NCI-H2107 (cell line): ENCODE results near the gene HSPA9.

Experiments
- DNase-seq: peaks from one replicate; lab custom pipeline; 2025; lab: John Stamatoyannopoulos, UW

Gene HSPA9

DNA sequence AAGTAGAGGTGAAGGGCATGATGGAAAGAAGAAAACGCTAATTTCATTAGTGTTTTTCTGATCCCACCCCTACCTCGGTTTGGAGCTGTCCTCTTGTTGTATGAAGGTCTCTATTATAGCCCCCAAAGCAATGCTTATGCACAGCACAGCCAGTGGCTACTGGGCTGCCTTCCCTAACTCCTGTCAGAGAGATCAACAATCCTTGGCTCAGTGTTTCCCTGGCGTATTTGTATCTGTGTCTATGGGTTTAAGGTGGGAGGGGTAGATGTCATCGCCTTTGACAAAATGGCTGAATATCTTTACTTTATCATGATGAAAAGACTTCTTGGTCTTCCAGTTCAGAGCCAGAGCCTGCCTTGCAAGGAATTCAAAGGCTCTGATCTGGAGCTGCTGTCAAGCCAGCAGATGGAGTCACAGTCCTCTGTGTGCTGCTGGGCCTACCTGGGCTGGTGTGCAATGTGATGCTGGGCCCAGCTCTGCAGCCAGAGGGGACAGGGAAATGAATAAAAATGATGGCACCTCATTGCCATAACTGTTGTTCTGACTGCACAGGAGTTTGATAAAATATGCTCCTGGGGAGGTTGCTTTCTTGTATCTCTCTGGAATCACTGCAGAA, 20.1 kb upstream of the HSPA9 start:
- DNase-seq, result no peak

DNA sequence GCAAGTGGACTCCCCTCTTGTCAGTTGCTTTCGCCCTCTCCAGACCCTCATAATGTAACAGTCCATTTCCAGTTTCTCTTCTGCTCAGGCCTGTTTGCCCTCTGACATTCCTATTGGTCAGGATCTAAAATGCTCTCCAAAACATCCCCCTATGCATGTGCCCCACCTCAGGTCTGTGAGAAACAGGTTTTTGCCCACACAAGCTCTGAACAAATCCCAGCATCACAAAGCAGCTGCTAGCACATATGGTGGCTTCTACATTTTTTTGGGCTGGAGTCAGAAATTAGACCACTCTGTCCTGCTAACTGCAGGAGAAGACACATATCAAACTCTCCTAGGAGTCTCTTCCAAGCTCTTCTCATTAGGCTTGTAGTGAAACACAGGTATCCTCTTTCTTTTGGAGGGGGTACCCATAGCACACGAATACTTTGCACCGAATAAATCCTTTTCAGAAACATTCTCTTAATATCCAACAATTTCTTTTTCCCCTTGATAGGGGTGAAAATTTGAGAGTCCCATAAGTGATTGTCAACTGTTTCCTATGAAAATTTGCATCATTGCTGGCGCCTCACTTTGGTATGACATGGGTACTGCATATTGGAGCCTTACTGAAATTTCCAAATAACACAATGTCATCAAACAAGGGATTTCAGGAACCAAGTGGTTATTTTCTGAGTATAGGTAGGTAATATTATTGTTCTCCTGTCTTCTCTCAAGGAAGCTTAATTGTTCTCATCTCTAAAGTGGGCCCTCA, 19.3 kb upstream of the HSPA9 start:
- DNase-seq, result no peak

DNA sequence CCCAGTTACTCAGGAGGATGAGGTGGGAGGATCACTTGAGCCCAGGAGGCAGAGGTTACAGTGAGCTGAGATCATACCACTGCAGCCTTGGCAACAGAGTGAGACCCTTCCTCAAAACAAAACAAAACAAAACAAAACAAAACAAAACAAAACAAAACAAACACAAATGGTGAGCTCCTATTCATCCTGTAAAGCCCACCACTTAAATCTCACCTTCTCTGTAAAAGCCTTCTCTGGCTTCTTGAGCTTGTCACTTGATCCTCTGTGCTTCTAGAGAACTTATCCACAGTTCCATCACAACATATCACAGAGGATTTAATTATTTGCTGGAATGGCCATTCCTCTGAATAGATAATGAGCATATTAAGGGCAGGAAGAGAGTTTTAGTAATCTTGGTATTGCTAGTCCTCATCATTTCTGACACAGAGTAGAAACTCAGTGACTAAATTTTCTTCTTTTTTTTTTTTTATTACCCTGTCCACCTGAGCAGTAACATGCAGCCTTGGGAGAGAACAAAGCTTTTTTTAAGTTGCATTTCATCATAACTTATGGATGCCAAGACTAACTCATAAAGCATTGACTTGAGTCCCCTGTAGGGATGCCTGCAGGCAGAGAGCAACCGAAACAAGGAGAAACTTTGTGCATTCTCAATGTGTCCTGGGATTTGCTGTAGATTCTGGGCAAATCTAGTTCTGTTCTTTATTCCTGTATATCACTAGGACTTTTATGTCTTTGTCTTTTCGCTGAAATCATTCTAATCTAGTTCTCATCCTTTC, 13.0 kb upstream of the HSPA9 start:
- no peak for DNase-seq

DNA sequence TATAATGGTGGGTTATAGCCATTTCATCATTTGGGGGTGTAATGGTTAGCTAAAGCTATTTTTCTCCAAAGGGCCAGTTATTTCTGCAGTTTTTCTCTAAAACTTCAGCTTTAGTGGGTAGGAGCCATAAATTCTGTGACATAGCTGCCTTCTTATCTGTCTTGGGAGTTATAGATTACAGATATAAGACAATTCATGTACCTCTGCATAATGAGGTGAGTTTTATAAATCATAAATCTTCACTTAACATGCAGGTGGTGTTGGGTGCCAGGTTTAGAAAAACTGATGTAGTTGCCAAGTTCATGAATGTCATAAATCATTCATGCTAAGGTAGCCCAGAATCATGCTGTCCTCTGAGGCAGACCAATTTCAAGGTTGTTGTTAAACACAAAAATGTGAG, 10.0 kb upstream of the HSPA9 start:
- DNase-seq, result no peak

DNA sequence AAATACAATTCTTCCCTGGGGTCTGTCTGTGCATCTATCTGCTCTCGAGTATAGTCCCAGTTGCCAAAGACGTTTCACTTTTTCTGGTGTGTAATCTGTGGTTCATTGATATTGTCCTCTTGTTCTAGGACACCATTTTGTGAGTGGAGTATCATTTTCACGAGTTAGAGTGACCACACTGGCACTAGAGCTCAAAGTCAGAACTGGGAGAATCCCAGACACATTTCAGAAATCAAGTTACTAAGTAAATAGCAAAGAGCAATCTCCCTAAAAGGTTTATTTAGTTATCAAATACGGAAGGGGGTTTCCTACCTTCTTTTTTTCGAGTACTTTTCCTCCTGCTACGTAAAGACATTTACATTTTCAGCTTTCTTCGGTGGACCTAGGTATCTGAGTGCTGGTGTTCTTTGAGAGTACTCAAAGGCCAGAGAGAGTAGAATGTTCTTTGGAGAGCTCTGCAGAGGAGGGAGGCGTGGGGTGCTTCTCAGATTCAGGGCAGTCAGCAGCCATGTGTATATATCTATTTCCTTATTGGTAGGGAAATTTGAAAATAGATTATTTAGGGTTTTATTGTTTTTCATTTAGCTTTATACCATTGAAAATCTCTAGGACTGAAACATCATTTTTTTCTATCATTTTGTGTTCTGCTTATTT, 8.9 kb upstream of the HSPA9 start:
- no peak for DNase-seq

DNA sequence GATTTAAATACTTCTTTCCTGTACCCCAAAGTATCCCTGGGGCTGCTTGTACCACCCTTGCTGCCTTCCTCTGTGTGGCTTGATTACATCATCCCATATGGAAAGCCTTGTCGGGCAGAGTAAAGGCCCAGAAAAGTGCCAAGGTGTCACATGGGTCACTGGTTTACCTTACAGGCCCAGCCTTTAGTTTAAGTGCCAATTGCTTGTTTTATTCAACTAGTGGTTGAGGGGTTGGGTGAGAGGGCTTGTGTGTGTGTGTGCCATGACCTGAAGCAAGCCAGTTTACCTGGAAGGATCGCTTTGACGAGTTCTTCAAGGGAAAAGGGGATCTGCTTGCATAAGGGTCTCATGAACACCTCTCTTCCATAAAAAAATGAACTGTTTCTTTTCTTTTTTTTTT, 7.8 kb upstream of the HSPA9 start:
- DNase-seq, result no peak

DNA sequence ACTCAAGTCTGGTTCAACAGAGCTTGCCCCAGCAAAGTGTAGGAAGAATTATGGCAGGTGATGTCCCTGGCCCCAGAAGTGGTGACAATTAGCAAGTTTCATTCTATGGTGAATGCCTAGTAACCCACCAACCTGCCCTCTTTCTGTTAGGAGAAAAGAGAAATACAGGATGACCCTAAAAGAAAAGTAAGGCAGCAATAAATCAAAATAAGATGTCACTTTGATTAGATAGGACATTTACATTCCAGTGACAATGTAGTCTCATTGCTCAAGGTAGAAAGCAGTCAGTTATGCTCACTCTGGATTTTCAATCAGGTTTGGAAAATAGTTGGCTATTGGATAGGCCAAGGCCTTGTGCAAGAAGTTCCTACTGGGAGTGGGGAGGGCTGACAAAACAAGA, 5.6 kb upstream of the HSPA9 start:
- DNase-seq, result no peak

DNA sequence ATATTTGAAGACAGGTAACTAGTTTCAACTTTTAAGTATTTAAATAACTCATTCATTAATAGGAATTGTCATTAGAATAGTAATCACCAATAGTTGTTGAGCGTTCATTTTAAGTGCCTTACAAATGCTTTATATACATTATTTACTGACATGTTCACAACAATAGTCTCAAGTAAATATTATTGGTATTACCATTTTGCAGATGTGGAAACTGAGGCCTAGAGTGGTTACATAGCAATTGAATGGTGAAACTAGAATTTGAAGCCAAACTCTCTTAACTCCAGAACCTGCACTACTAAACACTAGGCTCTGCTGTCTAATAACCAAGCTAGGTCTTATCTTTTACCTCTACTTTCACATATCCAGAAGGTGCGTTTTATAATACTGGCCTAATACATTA, 4.8 kb upstream of the HSPA9 start:
- no peak for DNase-seq

DNA sequence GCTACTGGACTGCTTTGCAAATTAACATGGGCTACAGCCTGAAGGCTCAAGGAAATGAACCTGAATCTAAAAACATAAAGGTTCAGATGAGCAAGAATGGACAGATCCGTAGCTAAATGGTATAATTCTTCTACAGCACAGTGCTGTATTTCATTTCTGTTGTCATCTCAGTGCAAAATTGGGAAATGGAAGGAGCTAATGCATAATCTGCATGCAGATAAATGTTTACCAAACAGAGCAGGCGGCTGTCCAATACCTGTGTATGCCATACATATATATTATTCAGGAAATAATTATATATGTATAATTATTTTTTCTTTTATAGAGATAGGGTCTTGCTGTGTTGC, 4.3 kb upstream of the HSPA9 start:
- DNase-seq, result no peak

DNA sequence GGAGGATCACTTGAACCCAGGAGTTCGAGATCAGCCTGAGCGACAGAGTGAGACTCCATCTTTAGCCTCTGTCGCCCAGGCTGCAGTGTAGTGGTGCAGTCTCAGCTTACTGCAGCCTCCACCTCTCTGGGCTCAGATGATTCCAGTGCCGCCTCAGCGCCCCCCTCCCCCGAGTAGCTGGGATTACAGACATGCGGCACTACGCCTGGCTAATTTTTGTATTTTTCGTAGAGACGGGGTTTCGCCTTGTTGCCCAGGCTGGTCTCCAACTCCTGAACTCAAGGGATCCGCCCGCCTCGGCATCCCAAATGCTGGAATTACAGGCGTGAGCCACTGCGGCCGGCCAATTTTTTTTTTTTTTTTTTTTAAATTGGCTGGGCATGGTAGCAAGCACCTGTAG, 2.3 kb upstream of the HSPA9 start:
- no peak for DNase-seq

DNA sequence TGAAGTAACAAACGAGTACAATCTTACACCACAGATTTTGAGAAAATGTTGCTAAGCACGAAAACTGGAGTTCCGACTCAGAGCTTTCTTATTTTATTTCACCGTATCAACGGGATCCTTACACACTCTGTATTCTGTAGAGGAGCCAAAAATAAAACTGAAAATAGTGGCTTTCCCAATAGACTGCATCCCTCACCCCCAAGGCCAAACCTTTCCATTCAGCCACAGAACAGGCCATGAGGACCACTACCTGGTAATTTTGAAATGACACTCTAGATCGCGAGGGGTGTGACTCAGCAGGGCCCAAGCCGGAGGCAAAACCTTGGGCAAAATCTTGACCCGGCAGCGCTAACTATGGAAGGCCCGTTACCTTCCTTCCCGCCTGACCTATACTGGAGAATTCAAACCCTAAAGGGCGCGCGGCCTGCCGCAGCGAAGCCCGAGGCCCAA, 432 bp downstream of the HSPA9 start:
- no peak for DNase-seq

DNA sequence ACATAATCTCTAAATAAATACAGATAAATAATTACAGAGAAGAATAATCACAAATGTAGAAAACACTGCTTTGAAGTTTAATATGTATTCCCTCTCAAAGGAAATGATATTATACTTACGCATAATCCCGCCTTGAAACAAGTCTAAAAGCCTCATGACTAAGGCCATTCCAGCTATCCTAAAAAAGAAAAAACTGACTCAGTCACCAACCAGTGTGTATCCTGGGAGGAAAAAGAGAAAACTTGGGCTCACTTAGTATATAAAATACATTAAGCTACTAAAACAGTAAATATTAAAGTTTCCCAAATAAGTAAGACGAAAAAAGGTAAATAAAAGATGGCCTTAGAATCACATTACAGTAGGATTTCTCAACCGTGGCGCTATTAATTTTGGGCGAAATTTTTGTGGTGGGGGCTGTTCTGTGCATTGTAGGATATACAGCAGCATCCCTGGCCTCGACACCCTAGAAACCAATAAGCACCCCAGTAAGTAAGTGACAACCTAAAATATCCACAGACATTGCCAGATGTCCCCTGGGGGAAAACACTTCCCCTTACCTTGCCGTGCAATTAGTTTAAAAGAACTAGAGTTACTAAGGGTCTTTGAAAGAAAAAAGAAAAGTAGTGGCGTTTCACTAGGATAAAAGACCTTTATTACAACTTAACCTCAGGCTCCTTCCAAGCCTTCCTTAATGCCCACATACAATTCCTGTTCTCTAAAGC, 1.1 kb downstream of the HSPA9 start:
- DNase-seq, result no peak

DNA sequence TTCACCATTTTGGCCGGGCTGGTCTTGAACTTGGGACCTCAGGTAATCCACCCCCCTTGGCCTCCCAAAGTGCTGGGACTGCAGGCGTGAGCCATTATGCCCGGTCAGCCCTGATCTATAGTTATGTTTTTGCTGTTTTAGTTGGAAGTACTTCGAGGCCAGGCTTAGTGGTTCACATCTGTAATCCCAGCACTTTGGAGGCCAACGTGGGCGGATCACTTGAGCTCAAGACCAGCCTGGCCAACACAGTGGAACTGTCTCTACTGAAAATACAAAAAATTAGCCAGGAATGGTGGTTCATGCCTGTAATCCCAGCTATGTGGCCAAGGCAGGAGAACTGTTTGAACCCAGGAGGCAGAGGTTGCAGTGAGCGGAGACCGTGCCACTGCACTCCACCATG, 2.0 kb downstream of the HSPA9 start:
- no peak for DNase-seq

DNA sequence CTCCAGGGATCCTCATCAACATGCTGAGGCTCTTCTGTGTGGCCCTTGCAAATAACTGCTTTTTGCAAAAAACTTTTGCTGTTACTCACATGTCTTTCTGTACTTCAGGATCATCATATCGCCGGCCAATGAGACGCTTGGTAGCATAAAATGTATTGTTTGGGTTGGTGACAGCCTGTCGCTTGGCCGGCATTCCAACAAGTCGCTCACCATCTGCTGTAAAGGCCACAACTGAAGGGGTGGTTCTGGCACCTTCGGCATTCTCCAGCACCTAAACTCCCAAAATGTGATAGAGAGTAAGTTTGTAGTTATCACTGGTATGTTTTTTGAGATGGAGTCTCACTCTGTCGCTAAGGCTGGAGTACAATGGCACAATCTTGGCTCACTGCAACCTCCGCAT, 4.3 kb downstream of the HSPA9 start:
- no peak for DNase-seq

DNA sequence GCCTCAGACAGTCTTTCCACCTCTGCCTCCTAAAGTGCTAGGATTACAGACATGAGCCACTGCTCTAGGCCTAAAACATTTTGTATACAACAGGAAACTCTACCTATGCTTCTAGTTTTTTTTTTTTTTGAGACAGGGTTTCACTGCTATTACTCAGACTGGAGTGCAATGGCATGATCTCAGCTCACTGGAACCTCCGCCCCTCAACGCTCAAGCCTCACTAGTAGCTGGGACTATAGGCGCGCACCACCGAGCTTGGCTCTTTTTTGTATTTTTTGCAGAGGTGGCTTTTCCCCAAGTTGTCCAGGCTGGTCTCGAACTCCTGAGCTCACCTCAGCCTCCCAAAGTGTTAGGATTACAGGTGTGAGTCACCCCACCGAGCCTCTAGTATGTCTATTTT, 5.4 kb downstream of the HSPA9 start:
- no peak for DNase-seq

DNA sequence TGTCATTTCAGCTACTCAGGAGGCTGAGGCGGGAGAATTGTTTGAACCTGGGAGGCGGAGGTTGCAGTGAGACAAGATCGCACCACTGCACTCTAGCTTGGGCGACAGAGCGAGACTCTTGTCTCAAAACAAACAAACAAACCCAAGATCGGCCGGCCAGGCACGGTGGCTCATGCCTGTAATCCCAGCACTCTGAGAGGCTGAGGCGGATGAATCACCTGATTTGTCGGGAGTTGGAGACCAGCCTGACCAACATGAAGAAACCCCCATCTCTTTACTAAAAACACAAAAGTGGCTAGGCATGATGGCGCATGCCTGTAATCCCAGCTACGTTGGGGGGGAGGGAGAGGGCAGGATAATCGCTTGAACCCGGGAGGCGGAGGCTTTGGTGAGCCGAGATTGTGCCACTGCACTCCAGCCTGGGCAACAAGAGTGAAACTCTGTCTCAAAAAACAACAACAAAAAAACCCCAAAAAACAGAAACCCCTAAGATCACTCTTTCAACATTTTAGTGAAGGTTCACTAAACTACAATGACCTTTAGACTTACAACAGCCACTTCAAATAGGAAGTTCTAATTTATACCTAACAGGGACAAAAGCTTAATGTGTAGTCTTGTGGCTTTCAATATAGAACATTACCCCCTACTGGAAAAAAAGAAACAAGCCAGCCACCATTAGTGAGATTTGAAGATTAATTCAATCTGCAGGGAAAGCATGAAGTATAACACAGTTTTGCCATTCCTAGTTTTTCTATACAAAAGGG, 7.0 kb downstream of the HSPA9 start:
- no peak for DNase-seq

DNA sequence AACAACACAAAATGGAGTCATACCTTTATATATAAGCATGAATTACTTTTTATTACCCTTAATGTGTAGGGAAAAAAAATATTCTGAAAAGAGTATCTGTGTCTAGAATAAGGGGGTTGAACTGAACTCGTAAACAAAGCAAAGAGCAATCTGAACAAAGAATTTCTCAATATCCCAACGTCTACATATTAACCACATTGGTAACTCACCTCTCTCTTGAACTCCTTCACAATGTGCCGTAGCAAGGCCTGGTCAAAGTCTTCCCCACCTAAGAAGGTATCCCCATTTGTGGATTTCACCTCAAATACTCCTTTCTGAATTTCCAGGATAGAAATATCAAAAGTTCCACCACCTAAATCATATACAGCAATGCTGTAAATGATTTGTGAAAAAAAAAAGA, 8.4 kb downstream of the HSPA9 start:
- DNase-seq, result no peak

DNA sequence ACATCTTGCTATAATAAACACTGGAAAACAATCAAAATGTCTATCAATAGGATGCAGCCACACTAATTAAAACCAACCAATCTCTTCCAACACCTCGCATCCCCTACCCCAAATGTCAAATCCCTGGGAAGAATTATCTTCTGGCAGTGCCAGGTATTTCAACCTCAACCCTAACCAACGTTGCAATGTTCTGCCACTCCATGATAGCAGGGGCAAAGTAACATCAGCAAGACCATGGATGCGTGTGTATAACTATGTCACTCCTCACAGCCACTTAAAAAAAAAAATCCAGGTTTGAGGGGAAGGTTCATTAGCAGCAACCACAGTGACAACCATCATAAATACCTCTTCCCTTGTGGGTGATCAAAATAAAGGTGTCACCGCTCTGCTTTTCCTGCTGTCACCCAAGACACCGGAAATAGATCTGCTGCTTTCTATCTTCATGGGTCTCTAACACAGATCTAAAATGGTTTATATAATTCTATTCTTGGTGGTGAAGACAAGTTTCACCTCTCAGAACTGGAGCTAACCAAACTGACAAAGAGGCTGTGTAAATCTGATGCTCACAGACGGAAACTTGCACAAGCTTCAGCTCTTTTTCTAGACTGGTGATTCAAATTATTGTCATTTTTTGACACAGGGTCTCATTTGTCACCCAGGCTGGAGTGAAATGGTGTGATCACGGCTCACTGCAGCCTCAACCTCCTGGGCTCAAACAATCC, 9.9 kb downstream of the HSPA9 start:
- no peak for DNase-seq

DNA sequence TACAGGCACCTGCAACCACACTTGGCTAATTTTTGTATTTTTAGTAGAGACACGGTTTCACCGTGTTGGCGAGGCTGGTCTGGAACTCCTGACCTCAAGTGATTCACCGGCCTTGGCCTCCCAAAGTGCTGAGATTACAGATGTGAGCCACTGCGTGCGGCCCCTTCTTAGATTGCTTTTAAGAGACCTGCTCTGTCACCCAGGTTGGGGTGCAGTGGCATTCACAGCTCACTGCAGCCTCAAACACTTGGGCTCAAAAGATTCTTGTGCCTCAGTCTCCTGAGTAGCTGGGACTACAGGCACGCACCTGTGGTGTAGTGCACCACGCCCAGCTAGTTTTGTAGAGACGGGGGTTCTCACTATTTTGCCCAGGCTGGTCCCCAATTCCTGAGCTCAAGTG, 11.0 kb downstream of the HSPA9 start:
- no peak for DNase-seq

DNA sequence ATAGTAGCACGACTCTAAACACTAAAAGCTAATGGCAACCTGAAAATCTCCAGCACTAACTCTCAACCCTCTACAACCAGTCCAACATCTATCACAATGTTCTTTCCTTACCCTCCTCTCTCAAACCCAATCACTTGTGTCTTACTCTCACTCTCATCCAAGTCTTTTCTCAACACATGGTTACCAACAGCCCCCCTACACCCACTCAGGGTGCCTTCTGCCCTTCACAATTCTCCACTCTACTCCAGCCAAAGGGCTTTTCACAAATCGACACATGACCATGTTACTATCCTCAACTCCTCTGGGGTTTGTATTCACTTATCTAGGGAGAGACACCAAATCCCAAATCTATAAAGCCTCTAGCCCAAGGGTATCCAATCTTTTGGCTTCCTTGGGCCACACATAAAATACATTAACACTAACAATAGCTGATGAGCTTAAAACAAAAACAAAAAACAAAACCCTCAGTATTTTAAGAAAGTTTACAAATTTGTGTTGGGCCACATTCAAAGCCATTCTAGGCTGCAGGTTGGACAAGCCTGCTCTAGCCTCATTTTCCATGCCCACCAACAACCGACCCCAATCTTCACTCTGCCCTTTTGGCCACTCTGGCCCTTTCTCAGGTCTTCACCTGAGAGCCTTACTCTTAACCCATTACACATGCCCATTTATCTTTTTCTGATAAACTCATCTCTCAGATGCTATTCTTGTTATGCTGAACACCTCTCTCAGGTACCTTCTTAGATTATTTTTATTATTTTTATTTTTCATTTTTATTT, 11.7 kb downstream of the HSPA9 start:
- no peak for DNase-seq
